CD1c-positive myeloid dendritic cell (primary cell): Measurements from ENCODE around the gene NTN3.

Source experiments
- DNase-seq: peaks from one replicate; pipeline ENCODE4 v3.0.0-alpha.2; 2016; ENCODE audit errors: extremely low spot score

NTN3 gene

DNA sequence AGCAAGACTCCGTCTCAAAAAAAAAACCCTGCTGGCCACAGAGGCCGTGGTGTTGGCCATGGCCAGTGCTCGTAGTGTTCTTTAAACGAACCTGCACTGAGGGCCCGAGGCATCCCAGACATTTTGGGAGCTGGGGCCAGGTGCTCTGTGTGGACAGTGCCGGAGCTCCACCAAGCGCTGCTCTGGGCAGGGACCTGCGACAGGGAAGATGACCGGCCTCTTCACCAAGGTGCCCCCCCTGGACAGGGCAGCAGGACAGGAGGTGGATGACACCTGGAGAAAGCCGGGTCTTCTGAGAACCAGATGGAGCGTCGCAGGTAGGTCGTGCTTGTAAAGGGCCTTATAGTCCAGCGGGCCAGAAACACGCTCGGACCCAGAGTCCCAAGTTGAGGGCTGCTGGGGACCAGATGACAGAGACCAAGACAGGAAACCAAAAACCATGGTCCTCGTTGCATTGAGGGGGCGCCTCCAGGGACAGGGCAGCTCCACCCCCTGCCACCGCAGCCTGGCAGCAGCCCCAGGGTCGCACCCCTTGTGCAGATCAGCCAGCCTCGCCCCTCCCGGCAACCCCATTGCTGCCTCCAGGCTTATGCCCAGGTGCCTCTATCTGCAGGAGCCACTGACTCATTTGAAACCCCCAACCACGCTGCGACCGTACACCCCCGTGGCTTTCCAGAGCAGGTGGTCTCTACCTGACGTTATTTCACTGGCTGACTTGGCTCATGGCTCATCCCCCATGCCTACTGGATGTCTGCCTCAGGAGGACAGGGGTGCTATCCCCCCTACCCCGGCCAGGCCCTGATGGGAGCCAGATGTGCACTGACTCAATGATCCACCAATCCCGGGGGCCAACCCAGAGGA is 4.2 kb upstream of the NTN3 start:
- no peak for DNase-seq

DNA sequence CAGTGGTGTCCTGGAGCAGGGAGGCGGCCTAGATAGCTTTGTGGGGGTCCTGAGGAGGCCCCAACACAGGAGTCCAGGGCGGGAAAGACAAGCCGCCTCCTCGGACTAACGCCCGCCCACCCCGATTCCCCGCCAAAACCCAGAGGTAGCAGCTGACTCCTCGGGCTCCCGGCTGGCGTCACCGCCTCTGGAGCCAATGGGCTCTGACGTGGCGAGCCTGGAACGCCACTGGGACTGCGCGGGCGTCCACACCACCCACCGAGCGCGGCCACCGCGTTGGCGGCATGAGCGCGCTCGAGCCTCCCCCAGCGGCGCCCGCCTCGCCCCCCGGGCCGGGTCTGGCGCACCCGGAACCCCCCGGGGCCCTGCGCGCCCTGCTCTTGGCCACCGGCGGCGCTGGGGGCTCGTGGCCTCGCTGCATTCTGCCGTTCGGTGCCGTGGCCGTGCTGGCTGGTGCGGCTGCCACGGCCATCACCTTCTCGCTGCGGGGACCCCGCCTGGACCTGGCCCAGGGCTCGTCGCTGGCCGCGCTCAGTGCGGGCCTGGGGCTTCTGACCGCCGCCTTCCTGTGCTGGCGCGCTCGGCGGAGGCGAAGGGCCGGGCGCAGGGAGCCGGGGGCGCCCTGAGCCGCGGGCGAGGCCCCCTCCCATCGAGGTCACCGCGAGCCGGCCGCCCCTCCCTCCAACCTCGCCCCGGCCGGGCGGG is 3.4 kb upstream of the NTN3 start:
- DNase-seq = peak; percentile 58

DNA sequence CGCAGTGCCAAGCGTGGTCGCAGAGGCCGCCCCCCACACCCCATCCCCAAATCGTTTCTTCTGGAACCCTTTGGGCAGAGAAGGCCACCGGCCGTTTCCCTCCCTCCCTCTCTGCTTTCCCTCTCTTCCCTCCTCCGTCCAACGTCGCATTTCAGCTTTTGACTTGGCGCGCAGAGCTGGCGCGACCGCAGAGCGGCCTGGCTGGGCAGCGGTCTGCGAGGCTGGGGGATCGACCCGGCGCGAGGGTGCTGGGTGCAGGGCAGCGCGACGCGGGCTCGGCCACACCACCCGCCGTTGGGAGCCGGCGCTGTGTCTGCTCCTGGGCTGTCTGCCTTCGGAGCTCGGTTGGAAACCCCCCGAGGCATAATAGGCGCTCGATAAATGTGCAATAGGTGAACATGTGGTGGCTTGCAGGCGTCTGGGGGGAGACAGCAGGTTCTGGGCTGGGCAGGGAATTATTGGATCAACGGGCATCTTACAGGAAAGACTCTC is 2.8 kb upstream of the NTN3 start:
- no peak for DNase-seq

- DNase-seq = no peak
Measured at GRCh38 chr16:2468725-2469398, 2.2 kb upstream of the NTN3 start.

- no peak for DNase-seq
Measured at GRCh38 chr16:2469399-2470233, 1.5 kb upstream of the NTN3 start.

GRCh38 chr16:2470234-2470601 is 879 bp upstream of the NTN3 start:
- no peak for DNase-seq

GRCh38 chr16:2470603-2471015 is 488 bp upstream of the NTN3 start:
- no peak for DNase-seq

DNA sequence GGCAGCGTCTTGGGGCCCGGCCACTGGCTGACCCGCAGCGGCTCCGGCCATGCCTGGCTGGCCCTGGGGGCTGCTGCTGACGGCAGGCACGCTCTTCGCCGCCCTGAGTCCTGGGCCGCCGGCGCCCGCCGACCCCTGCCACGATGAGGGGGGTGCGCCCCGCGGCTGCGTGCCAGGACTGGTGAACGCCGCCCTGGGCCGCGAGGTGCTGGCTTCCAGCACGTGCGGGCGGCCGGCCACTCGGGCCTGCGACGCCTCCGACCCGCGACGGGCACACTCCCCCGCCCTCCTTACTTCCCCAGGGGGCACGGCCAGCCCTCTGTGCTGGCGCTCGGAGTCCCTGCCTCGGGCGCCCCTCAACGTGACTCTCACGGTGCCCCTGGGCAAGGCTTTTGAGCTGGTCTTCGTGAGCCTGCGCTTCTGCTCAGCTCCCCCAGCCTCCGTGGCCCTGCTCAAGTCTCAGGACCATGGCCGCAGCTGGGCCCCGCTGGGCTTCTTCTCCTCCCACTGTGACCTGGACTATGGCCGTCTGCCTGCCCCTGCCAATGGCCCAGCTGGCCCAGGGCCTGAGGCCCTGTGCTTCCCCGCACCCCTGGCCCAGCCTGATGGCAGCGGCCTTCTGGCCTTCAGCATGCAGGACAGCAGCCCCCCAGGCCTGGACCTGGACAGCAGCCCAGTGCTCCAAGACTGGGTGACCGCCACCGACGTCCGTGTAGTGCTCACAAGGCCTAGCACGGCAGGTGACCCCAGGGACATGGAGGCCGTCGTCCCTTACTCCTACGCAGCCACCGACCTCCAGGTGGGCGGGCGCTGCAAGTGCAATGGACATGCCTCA is 773 bp downstream of the NTN3 start:
- no peak for DNase-seq

DNA sequence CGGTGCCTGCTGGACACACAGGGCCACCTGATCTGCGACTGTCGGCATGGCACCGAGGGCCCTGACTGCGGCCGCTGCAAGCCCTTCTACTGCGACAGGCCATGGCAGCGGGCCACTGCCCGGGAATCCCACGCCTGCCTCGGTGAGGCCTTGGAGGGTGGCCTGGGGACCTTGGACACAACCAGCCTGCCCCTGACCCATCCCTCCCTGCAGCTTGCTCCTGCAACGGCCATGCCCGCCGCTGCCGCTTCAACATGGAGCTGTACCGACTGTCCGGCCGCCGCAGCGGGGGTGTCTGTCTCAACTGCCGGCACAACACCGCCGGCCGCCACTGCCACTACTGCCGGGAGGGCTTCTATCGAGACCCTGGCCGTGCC is 1.4 kb downstream of the NTN3 start:
- DNase-seq = no peak

DNA sequence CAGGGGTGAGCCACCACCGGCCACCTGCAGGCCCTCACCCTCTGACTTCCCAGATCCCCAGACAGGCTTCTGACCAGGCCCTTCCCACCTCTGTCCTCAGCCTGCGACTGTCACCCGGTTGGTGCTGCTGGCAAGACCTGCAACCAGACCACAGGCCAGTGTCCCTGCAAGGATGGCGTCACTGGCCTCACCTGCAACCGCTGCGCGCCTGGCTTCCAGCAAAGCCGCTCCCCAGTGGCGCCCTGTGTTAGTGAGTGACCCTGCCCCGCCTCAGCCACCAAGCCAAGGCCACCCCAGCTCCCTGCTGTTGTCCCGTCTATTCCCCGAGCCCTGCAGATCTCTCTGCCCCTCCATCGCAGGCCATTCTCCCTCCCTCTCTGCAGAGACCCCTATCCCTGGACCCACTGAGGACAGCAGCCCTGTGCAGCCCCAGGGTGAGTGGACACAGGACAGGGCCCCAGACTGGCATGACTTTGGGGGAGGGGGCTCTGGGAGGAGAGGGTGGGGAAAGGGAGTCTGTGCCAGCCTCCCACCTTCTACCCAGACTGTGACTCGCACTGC is 1.9 kb downstream of the NTN3 start:
- DNase-seq = no peak

GRCh38 chr16:2473446-2473926 is 2.4 kb downstream of the NTN3 start:
- no peak for DNase-seq

GRCh38 chr16:2473999-2474876 is 3.1 kb downstream of the NTN3 start:
- peak; percentile 72 for DNase-seq

GRCh38 chr16:2474877-2475412 is 3.8 kb downstream of the NTN3 start, which contains the start of gene TBC1D24:
Gene TBC1D24 (plus strand): TSS chr16:2475127. CDS start chr16:2496149, 21,022 bp downstream.
- peak; percentile 92 for DNase-seq

DNA sequence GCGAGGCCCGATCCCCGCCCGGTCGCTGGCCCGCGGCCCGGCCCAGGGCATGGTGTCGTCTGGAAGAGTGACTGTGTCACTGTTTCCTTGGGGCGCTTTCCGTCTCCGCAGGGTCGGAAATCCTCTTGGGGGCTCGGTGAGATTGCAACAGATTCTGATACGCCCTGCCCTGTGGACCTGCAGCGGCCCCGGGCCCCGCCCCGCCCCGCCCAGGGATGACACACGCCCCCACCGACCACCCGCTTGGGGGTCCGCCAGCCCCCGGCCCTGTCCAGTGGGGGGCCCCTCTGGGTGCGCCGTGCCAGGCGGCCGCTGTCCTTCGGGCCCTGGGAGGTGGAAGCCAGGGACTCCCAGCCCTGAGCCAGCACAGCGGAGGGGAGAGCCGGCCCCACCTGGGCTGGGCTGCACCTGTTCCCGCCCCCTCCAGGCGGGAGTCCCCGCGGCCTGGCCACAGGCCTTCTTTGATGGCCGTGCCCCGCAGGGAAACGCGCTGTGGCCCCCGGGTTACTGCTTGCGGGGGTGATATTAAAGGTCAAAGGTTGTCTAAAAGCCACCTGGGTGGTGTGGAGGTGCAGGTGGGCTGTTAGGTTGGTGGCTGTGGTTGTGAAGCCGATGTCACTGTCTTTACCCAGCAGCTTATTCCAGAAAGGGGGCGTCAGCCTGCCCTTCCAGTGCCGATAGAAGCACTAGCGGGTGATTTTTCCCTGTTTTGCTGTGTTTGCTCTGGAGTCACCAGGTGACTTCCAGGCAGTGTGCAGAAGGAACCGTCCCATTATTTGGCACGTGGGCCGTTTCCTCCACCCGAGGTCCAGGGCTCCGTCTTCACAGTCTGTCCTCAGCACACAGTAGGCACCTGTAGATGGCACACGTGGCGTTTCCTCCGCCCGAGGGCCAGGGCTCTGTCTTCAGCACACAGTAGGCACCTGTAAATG is 4.6 kb downstream of the NTN3 start:
- DNase-seq = no peak

GRCh38 chr16:2476345-2476720 is 5.2 kb downstream of the NTN3 start:
- DNase-seq = no peak

DNA sequence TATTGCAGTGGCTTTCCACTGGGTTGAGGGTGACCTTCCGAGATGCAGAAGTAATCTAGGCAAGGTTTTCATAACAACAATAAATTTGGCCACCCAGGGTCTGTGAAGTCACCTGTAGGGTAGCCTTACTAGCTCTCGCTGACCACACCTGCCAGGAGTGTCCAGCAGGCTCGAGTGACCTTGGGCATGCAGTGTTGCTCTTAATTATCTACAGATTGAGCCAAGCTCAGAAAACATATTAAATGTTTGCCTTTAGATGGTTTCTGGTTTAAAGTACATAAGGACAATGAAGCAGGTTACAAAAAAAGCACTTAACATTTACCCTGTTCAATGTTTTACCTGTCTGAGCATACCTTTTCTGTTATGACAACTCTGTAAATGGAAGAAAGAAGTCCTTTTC is 5.6 kb downstream of the NTN3 start:
- DNase-seq = no peak

DNA sequence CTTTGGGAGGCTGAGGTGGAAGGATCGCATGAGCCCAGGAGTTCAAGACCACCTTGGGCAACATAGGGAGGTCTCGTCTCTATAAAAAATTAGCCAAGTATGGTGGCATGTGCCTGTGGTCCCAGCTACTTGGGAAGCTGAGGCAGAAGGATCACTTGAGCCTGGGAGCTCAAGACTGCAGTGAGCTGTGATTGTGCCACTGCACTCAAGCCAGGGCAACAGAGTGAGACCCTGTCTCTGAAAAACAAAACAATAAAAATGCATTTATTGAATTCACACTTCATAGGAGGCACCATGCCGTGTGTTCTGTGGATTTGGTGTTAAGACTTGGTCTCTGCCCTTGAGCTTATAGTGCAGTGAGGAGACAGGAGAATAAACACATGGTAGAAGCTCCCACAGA is 6.2 kb downstream of the NTN3 start:
- DNase-seq = no peak

DNA sequence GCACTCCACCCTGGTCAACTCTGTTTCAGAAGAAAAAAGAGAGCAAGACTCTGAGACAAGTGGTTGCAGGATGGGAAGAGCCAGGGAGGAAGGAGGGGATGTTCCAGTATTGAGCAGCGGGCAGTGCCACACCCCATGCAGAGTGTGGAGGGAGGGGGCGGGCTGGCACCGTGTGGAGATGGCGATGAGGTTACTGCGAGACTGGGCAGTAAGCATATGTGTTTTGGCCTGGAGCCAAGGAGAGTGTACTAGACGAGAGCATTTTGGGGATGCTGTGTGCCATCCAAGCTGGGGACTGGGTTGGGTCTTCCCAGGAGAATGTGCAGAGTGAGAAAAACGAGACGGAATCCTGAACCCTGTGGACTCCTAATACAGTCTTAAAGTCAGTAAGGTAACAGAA is 7.2 kb downstream of the NTN3 start:
- DNase-seq = no peak
